Measurements from ENCODE around the gene HPSE2.

Gene HPSE2

GRCh38 chr10:98410135-98410743, 825.4 kb downstream of the HPSE2 start:
- DNase-seq: no peak
- intact Hi-C loops (cut with DNase I): no loop called here

GRCh38 chr10:98408799-98409198, 826.9 kb downstream of the HPSE2 start:
- intact Hi-C loops (cut with DNase I): no loop called here
- no peak for DNase-seq

- peak in 1 of 10 donors; percentile 55 for DNase-seq
- intact Hi-C loops (cut with DNase I): no loop called here
Measured at GRCh38 chr10:98407744-98408241, 827.9 kb downstream of the HPSE2 start.
